ENCODE measurements around the gene LRFN2.

GRCh38 chr6:40378725-40379074, 208.5 kb downstream of the LRFN2 start:
- TF ChIP-seq POLR2A (IDR thresholded peaks at IDR 0.05; ENCODE audit: low read depth, low read length) (no peak), POLR2AphosphoS5 (IDR thresholded peaks at IDR 0.05; ENCODE audit: low read depth, low read length) (no peak), PAX5 (IDR thresholded peaks at IDR 0.05; ENCODE audit: insufficient read depth, low read length, severe bottlenecking) (no peak)

Data from GM12891 (cell line).